Loucy (cell line): ENCODE data around the gene YIPF4.

Experiments used
- H2AFZ ChIP-seq: fragments of 200-600 bp; sonication (generic); 2 replicates; pipeline ENCODE4 v1.6.0; 2016; ENCODE audit warnings: antibody characterized with exemption, mild to moderate bottlenecking, low read length, moderate library complexity
- H3F3A ChIP-seq: fragments of 200-600 bp; 2 replicates; pipeline ENCODE4 v1.6.0; 2016; ENCODE audit warnings: antibody characterized with exemption, low read depth, mild to moderate bottlenecking
- H3K27me3 ChIP-seq: fragments of 200-600 bp; sonication (generic); 2 replicates; pipeline ENCODE4 v1.6.1; 2014; ENCODE audit warnings: low read length, mild to moderate bottlenecking; ENCODE audit not compliant: insufficient read depth, poor library complexity, severe bottlenecking
- H3K36me3 ChIP-seq: fragments of 200-600 bp; sonication (generic); 2 replicates; pipeline ENCODE4 v1.6.1; 2016; ENCODE audit warnings: low read length; ENCODE audit not compliant: insufficient read depth
- H3K4me1 ChIP-seq: fragments of 200-600 bp; sonication (generic); 2 replicates; pipeline ENCODE4 v1.5.1; 2014; ENCODE audit warnings: low read length, mild to moderate bottlenecking; ENCODE audit not compliant: insufficient read depth, poor library complexity, severe bottlenecking
- H3K4me2 ChIP-seq: fragments of 200-600 bp; sonication (generic); 2 replicates; pipeline ENCODE4 v1.6.0; 2014; ENCODE audit warnings: antibody characterized with exemption, low read length, low read depth, mild to moderate bottlenecking; ENCODE audit not compliant: poor library complexity, severe bottlenecking
- H3K4me3 ChIP-seq: fragments of 200-600 bp; sonication (generic); 2 replicates; pipeline ENCODE4 v1.5.1; 2014; ENCODE audit warnings: low read length, mild to moderate bottlenecking, mixed read lengths; ENCODE audit not compliant: poor library complexity, severe bottlenecking
- H3K79me2 ChIP-seq: fragments of 200-600 bp; sonication (generic); 2 replicates; pipeline ENCODE4 v1.6.1; 2014; ENCODE audit warnings: low read length; ENCODE audit not compliant: insufficient read depth
- H3K9ac ChIP-seq: fragments of 200-600 bp; sonication (generic); 2 replicates; pipeline ENCODE4 v1.6.0; 2014; ENCODE audit warnings: mild to moderate bottlenecking, low read depth, low read length, moderate library complexity; ENCODE audit not compliant: poor library complexity, severe bottlenecking
- H3K9me2 ChIP-seq: fragments of 200-600 bp; sonication (generic); replicated peaks from 2 replicates; pipeline ENCODE4 v1.6.1; 2016; ENCODE audit warnings: low read depth, low read length, mixed read lengths
- H3K9me3 ChIP-seq: fragments of 200-600 bp; sonication (generic); 2 replicates; pipeline ENCODE4 v1.6.1; 2014; ENCODE audit warnings: mild to moderate bottlenecking, antibody characterized with exemption, low read length, low read depth; ENCODE audit not compliant: insufficient read depth
- H4K20me1 ChIP-seq: fragments of 200-600 bp; sonication (generic); 2 replicates; pipeline ENCODE4 v1.6.0; 2014; ENCODE audit warnings: antibody characterized with exemption, low read length, mild to moderate bottlenecking; ENCODE audit not compliant: insufficient read depth, poor library complexity, severe bottlenecking
- CTCF ChIP-seq: fragments of 200-600 bp; sonication (generic); conservative IDR thresholded peaks from 2 replicates; pipeline ENCODE4 v1.5.1; 2014; ENCODE audit warnings: mild to moderate bottlenecking, antibody characterized with exemption, low read length
- EZH2phosphoT487 ChIP-seq: fragments of 200-600 bp; IDR thresholded peaks from 2 replicates; pipeline ENCODE4 v1.6.1; 2018; ENCODE audit warnings: antibody characterized with exemption, mild to moderate bottlenecking, moderate library complexity, borderline replicate concordance

Gene YIPF4

DNA sequence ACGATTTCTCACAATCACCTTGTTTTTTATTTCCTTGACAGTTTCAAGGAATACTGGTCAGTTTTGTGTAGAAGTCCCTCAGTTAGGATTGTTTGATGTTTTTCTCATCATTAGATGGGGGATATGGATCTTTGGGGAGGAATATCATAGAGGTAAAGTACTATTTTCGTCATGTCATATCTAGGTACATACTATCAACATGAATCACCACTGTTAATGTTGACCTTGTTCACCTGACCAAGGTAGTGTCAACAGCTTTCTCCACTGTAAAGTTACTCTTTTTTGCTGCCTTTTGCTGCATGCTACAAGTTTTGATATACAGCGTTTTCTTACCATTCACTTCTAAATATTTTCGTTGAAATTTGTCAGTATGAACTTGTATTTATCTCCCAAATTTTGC is 45.7 kb upstream of the YIPF4 start:
- no peaks in the 10 kb centered on the region for H4K20me1 ChIP-seq
- no peaks in the 10 kb centered on the region for H3K79me2 ChIP-seq
- TF ChIP-seq EZH2phosphoT487 (no peak), CTCF (no peak)
- no peaks in the 10 kb centered on the region for H3F3A ChIP-seq
- H3K9me2 ChIP-seq = no peaks in the 10 kb centered on the region
- H3K4me1 ChIP-seq = no peaks in the 10 kb centered on the region
- H3K4me2 ChIP-seq = no peak overlapping the region
- no peak overlapping the region for H2AFZ ChIP-seq
- no peaks in the 10 kb centered on the region for H3K36me3 ChIP-seq
- no peaks in the 10 kb centered on the region for H3K9me3 ChIP-seq
- H3K4me3 ChIP-seq = no peak overlapping the region
- no peak overlapping the region for H3K9ac ChIP-seq
- no peaks in the 10 kb centered on the region for H3K27me3 ChIP-seq

DNA sequence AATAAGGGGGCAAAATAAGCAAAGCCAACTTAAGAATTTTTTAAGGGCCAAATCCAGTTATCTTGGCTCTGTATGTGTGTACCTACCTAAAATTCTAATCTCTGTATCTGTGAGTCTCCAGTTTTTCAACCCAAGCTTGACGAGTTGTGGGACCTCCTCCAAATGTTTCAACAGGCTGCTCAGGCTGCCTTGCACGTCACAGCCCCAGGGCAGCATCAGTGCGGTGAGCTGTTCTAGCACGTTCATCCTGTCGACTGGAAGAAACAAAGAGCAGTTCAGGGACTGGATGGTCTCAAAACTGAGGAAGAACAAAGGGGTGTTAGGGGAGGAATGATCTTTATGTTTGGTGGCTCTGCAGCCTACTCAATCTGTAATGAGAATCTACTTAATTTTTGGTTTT is 42.4 kb upstream of the YIPF4 start:
- H3K36me3 ChIP-seq = no peaks in the 10 kb centered on the region
- TF ChIP-seq CTCF (no peak), EZH2phosphoT487 (no peak)
- H3K79me2 ChIP-seq = no peaks in the 10 kb centered on the region
- no peaks in the 10 kb centered on the region for H4K20me1 ChIP-seq
- no peaks in the 10 kb centered on the region for H3K27me3 ChIP-seq
- H3F3A ChIP-seq = no peaks in the 10 kb centered on the region
- no peak overlapping the region for H2AFZ ChIP-seq
- no peak overlapping the region for H3K9ac ChIP-seq
- H3K9me2 ChIP-seq = no peaks in the 10 kb centered on the region; the same call in 1 of the 2 replicates
- H3K9me3 ChIP-seq = no peaks in the 10 kb centered on the region
- H3K4me3 ChIP-seq = no peak overlapping the region
- no peak overlapping the region for H3K4me2 ChIP-seq
- no peaks in the 10 kb centered on the region for H3K4me1 ChIP-seq

DNA sequence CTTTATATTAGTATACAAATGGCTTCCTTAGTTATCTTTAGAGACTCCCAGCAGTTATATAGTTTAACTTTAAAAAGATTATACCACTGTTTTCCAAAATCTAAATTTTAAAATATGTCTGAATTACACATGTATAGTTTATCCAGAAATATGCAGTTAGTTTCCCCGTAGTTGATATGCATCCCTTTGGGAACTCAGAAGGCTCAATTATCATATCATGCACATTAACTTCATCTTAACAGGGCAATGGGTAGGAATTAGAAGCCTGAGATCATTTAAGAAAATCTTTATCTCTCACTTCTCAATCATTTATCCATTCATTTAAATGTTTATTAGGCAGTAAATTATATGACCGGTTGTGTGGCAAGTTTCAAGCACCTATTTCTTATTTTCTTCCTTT is 40.2 kb upstream of the YIPF4 start:
- TF ChIP-seq CTCF (no peak), EZH2phosphoT487 (no peak)
- H3K4me3 ChIP-seq = no peak overlapping the region

More for the DNA sequence above, 40.2 kb upstream of the YIPF4 start:
- Histone ChIP-seq H3K9ac (no peak overlapping the region), H3K9me2 (no peaks in the 10 kb centered on the region; the same call in 1 of the 2 replicates), H4K20me1 (no peaks in the 10 kb centered on the region), H3K79me2 (no peaks in the 10 kb centered on the region), H3K27me3 (no peaks in the 10 kb centered on the region), H3K36me3 (no peaks in the 10 kb centered on the region), H3K9me3 (no peaks in the 10 kb centered on the region), H3K4me1 (no peaks in the 10 kb centered on the region), H3K4me2 (no peak overlapping the region), H2AFZ (no peak overlapping the region), H3F3A (no peaks in the 10 kb centered on the region)
